HG03103 (cell line): ENCODE results near the gene ZNF438.

Experiments used
- ATAC-seq: cut with Tn5 transposase; IDR thresholded peaks from one replicate; pipeline ENCODE4 v1.9.1; 2021; ENCODE audit warnings: low read depth; ENCODE audit not compliant: unreplicated experiment

Gene ZNF438

DNA sequence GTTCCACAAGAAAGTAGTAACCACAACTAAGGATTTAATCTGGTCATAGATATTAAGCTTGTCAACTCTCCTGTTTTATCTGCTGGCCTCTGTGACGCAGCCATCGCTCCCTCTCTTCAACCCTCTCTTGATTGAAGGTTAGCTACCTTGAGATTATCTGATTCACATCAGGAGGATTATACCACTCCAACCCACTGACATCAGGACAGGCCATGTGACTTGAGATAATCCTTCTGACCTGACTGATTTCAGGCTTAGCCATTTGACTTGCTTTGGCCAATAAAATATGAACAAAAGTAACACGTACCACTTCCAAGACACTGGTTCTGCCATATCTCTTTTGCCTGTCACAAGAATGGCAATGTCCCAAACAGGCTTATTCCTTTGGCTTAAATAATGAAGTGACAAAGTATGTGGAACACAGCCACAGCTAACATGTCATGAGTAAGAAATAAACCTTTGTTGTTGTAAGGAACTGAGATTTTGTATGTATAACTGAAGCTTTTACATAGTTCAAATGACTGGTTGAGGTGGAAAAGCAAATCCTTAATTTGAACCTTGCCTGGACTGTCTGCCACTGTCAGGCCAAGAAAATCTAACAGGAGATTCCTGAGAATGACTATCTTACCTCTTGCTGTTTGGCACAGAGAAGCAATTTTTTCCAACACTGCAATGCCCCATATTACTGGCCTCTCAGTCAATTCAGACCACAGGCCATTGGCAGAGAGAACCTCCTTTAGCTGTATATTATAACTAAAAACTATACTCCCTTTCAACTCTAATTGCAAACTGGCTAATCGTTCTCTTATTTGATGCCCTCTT is 13.9 kb downstream of the ZNF438 start:
- ATAC-seq, result no peak

DNA sequence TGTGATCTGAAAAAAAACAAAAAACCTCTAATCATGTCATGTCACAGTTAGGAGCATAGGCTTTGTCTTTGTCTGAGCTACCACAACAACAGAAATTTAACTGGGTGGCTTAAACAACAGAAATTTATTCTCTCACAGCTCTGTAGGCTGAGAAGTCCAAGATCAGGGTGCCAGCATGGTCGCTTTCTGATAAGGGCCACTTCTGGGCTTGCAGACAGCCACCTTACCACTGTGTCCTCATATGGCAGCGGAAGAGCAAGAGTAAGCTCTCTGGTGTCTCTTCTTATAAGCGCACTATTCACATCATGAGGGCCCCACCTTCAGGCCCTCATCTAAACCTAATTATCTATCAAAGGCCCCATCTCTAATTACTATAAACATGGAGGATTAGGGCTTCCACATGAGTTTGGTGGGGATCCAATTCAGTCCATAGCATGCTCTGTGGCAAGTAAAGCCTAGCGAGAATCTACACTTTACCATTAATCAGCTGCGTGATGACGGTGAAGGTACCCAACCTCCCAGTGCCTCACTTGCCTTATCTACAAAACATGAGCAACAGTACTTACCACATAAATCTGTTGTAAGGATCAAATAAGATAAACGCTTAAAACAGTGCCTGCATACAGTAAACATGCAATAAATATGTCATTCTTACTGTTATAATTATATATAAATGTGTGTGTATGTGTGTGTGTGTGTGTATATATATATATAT is 17.3 kb downstream of the ZNF438 start:
- ATAC-seq, result no peak

DNA sequence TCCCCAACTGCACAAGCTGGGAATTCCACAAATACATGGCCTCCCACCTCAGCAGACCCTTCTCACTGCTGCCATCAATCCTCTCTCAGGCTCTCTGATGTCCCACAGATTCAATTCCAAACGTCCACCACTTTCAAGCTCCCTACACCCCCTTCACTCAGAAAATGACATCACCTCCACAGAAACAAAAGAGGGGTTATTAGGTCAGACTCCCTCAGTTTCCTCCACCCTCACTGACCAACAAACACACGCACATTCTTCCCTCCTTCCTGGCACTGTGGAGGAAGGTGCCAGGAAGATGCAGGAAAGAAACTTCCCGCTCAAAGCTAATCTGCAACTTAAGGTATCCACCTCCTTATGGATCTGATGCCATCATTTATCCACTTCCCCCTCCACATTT is 18.3 kb downstream of the ZNF438 start:
- no peak for ATAC-seq

DNA sequence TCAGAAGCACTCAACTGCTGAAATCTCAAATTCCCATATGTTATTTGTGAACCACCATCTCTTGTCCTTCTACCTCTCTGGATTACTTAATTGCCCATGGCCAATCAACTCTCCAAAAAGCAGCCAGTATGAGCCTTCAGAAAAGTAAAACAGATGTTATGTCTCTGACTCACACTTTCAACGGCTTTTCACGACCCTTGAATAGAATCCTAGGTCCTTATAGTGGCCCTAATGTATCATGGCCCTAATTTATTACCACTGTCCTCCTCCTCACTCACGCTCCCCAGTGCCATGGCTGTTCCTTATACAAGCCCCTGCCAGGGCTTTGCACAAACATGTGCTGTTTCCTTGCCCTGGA is 20.0 kb downstream of the ZNF438 start:
- ATAC-seq, result no peak

DNA sequence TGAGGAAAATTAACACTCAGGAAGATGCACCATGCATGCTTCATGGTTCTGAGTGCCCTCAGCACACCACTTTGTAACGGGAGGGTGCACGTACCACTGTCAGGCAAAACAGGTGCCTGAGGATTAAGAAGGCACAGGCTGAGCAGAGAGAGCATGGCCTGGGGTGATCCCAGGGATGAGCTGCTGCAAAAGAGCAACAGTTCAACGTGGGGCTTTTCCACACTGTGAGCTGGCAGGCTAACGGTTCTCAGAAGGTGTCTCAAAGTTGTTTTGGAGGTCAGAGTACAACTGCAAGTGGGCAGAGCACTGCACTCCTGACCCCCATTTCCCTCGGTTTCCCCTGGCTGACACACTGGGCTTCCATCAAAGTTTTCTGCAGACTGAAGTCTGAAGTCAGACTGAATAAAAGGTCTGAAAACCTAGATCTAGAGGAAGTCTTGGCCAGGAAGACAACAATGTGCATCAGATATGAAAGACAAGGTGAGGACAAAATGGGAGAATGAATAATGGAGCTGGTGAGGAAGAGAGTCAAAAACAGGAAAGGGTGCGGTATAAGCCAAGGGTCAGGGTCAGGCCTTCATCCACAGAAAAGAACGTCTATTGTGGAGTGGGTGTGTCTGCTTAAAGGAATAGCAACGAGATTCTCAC is 20.5 kb downstream of the ZNF438 start:
- no peak for ATAC-seq

DNA sequence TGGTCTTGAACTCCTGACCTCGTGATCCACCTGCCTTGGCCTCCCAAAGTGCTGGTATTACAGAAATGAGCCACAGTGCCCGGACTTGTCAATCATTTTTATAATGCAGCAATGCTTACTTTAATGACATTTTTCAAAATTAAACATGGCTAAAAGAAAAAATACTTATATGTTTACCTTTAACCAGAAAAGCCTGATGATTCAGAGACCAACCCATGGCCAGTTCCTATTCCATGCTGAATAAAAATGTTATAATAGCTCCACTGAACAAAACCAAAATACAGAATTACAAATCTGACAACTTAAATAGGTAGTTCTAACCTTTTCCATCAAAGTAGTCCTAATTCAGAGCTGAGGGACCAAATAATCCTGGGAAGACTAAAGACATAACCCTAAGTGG is 21.6 kb downstream of the ZNF438 start:
- no peak for ATAC-seq

DNA sequence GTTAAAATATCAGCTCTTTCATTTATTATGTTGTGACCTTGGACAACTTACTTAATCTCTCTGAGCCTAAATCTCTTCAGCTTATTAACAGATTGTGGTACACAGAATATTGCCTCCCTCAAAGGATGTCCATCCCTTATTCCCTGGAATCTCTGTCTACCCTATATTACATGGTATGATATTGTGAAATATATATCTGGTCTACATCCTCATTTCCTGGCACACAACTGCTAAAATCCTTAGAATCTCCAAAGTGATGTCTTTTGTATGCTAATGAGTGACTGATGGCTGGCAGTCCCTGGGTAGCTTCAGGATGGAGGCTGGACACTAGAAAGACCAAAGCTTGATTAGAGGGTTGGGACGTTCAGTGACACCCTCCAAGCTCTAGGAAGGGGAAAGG is 25.8 kb downstream of the ZNF438 start:
- ATAC-seq, result no peak

DNA sequence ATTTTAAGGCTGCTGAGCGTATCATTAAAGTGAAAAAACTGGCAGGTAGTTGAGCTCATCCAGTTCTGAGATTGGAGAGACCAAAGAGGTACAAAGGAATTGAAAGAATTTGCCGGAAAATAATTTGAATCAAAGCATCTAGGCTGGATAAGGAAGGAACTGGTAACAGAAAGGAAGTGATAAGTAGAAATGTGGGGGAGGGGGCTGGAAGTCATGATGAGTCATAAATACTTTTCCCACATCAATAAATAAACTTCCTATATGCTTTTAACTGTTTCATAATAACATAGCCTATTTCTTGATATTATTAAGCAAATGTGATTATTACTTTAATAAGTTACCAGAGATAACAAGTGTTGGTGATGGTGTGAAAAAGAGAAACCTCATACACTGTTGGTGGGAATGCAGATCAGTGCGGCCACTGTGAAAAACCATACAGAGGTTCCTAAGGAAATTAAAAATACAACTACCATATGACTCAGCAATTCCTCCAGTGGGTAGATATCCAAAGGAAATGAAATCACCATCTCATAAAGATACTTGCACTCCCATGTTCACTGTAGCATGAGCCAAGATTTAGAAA is 27.0 kb downstream of the ZNF438 start:
- ATAC-seq, result no peak

DNA sequence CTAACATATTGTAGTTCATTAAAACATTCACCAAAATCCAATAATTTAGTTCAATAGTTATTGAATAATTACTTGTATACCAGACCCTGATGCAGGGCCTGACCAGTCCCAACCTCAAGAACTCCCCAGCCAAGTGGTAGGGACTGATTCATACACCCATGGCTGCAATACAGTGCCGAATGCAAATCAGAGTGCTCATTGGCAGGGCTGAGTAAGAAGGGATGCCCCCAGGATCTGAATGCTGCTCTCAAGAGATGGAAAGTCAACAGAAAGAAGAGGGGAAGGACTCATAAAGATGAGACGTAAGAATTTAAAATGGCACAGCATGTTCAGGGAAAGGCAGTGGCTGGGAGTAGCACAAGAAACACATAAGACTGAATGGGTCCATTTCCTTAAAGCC is 29.9 kb downstream of the ZNF438 start:
- ATAC-seq, result no peak

DNA sequence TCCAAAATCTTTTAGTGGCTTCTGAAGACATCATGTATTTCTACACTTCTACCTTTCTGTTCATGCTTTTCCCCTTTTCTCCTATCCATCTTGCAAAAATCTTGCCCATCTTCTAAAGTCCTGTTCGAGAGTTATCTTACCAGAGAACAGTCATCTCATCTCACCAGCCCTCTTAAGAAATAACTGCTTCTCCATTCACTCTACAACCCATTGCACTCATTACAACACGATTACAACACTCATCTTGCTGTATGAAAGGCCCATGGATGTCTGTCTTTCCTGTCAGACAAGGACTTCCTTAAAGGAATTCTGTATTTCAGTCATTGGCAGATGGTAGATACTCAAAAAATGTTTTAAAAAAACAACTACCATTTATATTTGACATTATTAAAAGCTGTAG is 30.8 kb downstream of the ZNF438 start:
- no peak for ATAC-seq

DNA sequence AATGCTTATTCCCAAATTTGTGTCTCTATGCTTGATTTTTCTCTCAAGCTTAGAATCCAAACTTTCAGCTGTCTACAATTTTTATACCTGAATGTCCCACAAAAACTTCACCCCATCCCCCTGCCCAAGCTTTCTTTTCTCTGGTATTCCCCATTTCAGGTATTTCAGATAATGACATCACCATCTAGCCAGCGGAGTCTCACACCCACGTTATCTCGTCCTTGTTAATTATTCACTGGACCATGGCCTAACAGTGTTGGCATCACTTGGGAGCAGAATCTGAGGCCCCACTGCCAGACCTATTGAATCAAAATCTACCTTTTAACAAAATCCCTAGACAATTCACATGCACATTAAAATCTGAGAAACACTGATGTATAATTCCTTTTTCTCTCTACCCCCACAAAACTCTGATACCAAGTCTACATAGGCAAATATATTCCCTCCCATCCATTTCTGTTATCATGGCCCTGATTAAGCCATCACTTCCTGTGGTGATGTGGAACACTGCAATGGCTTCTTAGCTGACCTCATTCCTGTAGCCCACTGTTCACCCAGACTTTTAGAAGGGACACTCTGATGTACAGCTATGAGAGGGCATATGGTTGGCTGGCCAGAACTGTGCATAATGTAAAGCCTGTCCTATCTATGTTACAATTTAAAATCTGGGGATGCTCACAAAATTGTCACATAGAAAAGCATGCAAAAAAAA is 31.4 kb downstream of the ZNF438 start:
- ATAC-seq, result no peak

DNA sequence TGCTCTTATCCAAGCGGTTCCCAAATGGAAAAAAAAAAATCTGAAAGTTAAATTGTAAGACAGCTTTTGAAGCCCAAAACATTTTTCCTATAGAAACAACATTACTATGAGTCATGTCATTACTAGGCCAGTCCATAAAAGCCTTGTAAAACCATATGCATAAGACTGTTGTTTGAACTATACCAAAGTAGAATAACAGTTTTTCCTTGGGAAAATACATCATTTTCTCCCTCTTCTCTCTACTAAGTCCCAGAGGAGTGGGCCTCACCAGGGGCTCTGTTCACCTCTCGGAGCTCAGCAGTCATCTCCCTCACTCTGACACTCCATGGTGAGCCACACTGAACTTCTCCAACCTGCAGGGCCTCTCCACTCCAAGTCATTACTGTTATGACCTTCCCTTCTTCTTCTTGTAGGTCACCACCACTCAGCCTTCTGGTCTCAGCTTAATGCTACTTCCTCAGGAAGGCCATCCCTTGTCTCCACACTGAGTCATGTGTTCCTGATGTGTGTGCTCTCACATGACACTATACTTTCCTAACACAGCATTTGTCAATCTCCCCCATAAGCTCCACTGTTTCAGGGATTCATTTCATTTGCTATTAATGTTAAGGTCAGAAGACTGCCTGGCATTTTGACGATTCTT is 32.5 kb downstream of the ZNF438 start:
- ATAC-seq, result no peak

DNA sequence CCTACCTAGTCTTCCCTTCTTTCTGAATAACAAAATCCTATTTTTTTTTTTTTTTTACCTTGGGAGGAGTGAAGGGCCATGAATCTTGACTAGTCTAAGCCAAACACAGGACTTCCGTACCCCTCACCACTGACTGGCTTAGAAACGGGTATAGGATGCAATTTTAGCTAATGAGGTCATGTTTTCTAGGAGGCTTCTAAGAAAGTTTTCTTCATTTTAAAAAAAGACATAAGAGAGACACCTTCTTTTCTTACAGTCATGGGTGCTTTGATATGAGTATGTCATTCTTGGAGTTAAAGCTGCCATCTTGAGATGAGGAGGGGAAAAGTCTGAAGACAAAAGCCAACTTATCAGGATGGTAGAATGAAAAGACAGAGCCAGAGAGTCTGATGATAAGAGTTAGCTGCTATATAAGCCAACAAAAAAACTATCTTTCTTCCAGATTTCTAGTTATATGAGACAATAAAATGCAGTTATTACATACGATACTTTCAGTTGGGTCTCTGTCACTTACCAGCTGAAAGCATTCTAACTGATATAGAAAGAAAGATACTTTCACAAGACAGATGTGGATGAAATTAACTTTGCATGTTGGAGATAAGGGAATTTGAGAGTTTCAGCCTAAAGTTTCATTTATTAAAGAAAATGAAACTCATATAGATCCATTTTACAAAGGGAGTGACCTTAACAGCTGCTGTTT is 34.0 kb downstream of the ZNF438 start:
- ATAC-seq, result no peak

DNA sequence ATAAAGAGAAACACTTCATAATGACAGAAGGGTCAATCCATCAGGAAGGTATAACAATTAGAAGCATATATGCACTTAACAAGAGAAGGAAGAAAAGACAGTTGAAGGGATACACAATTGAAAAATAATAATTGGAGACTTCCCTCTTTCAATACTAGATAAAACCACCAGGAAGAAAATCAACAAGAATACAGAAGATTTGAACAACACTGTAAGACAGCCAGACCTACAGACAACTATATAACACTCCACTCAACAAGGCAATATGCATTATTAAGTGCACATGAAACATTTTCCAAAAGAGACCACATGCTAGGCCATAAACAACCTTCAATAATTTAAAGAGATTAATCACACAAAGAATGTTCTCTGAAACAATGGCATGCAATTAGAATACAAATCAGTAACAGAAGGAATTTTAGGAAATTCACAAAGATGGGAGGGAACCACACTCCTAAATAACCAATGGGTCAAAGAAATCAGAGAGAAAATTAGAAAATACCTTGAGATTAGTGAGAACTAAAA is 35.1 kb downstream of the ZNF438 start:
- ATAC-seq, result no peak

DNA sequence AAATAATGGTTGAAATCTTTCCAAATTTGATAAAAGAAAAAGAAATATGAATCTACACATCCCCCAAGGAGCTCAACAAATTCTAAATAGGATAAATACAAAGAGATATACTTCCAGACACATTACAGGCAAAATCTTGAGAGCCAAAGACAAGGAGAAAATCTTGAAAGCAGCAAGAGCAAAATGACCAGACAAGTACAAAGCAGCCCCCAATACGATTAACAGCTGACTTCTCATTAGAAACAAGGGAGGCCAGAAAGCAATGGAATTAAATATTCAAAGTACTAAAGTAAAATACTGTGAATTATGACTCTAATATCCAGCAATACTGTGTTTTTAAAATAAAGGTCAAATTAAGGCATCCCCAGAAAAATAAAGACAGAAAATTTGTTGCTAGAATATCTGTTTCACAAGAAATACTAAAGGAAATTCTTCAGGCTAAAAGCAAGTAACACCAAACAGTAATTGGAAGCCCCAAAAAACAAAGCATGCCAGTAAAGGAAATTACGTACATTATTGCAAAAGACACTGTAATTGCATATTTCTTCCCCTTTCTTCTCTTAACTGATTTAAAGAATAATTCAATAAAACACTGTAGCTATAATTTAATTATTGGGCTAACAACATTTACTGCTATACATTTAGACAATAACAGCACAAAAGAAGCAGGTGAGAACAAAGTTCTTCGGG is 36.4 kb downstream of the ZNF438 start:
- no peak for ATAC-seq

DNA sequence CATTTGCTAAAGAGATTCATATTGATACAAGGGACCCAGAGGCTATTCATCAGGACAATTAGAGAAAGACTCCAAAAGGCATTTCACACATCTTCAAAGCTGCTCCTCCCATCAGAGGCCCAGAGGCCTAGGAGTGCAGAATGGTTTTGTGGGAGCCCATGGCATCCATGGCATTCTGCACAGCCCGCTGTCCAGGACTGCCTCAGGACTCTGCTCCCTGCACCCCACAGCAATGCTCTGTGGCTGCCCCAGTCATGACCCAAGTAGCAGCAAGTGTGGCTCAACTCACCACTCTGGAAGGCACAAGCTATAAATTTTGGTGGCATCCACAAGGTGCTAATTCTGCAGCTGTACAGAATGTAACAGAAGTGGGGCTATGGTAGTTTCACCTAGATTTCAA is 38.5 kb downstream of the ZNF438 start:
- no peak for ATAC-seq

DNA sequence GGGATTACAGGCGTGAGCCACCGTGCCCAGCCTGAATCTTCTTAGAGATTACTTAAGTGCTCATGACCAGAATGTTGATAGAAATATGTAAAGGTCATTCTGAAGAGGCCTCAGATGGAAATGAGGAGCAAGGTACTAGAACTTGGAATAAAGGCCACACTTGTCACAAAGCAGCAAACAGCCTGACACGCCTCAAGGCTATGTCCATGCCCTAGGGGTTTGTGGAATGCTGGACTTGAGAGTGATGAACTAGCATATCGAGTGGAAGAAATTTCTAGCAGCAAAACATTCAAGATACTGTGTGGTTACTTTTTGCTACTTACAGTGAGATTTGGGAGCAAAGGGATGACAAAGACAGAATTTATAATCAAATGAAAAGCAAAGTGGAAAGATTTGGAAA is 39.0 kb downstream of the ZNF438 start:
- ATAC-seq, result no peak

DNA sequence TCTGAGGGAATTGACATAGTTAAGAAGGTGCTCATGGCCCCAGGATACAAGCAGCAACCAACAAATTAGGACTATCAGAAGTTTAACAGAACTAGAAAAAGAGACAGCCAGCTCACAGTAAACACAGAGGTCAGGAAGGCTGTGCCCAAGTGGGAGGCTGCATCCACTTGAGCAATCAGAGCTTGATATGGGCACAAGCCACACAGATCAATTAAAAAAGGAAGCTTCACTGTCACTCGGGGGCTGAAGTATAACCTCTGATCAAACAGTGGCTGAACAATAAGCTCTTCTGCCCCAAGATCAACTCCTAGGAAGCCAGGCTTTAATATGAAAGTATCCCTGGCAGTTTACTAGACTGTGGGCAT is 40.0 kb downstream of the ZNF438 start:
- ATAC-seq, result no peak
